NCI-H2227 treated with DMSO at 0.1 percent for 48 hours (cell line): ENCODE data around the gene AGBL1.
"Not testable (repeated sequence)": the region's sequence is repeated elsewhere in the genome, so short reads cannot be mapped to it uniquely, and the experiment has no call there.

Experiments used
- DNase-seq: peaks from one replicate; lab custom pipeline; 2025; lab: John Stamatoyannopoulos, UW

Gene AGBL1

GRCh38 chr15:86505951-86506350, 426.3 kb downstream of the AGBL1 start:
- no peak for DNase-seq

- no peak for DNase-seq
Measured at GRCh38 chr15:86506401-86506800, 426.7 kb downstream of the AGBL1 start.

GRCh38 chr15:86515625-86516024, 436.0 kb downstream of the AGBL1 start:
- no peak for DNase-seq

- no peak for DNase-seq
Measured at GRCh38 chr15:86522721-86523120, 443.1 kb downstream of the AGBL1 start.

- DNase-seq: no peak
Measured at GRCh38 chr15:86526938-86527690, 447.4 kb downstream of the AGBL1 start.

- DNase-seq: not testable (repeated sequence)
Measured at GRCh38 chr15:86528094-86528493, 448.4 kb downstream of the AGBL1 start.

GRCh38 chr15:86538141-86538540, 458.5 kb downstream of the AGBL1 start:
- DNase-seq: no peak

GRCh38 chr15:86540840-86541467, 461.3 kb downstream of the AGBL1 start:
- DNase-seq: no peak

GRCh38 chr15:86541540-86541939, 461.9 kb downstream of the AGBL1 start:
- DNase-seq: no peak

- DNase-seq: no peak
Measured at GRCh38 chr15:86550075-86550474, 470.4 kb downstream of the AGBL1 start.

GRCh38 chr15:86553108-86553507, 473.4 kb downstream of the AGBL1 start:
- DNase-seq: no peak

- DNase-seq: no peak
Measured at GRCh38 chr15:86555098-86555497, 475.4 kb downstream of the AGBL1 start.

GRCh38 chr15:86555939-86556338, 476.3 kb downstream of the AGBL1 start:
- DNase-seq: no peak

- DNase-seq: no peak
Measured at GRCh38 chr15:86556396-86557017, 476.8 kb downstream of the AGBL1 start.

- DNase-seq: no peak
Measured at GRCh38 chr15:86557018-86557550, 477.4 kb downstream of the AGBL1 start.

GRCh38 chr15:86558252-86558651, 478.6 kb downstream of the AGBL1 start:
- no peak for DNase-seq

- DNase-seq: no peak
Measured at GRCh38 chr15:86558686-86559085, 479.0 kb downstream of the AGBL1 start.

- no peak for DNase-seq
Measured at GRCh38 chr15:86568378-86568777, 488.7 kb downstream of the AGBL1 start.

- no peak for DNase-seq
Measured at GRCh38 chr15:86570738-86571137, 491.1 kb downstream of the AGBL1 start.

GRCh38 chr15:86571873-86572272, 492.2 kb downstream of the AGBL1 start:
- no peak for DNase-seq

GRCh38 chr15:86572368-86572841, 492.7 kb downstream of the AGBL1 start:
- DNase-seq: no peak

GRCh38 chr15:86573476-86573875, 493.8 kb downstream of the AGBL1 start:
- no peak for DNase-seq

- DNase-seq: no peak
Measured at GRCh38 chr15:86588413-86588812, 508.7 kb downstream of the AGBL1 start.
